K562 (cell line): ENCODE measurements around the gene NFXL1. TPM values are rescaled to one million over a fixed set of nuclear protein-coding genes. Genes with fewer than 3 reads are reported as not detected.

Source experiments
- ARID4B ChIP-seq: sonication (generic); formaldehyde crosslinking; IDR thresholded peaks from 2 replicates; pipeline ENCODE4 v1.8.0; 2022; ENCODE audit warnings: mild to moderate bottlenecking, missing genetic modification reagents
- BDP1 ChIP-seq: IDR thresholded peaks from 3 replicates; pipeline ENCODE4 v1.6.1; 2011; ENCODE audit not compliant: insufficient read length, insufficient read depth
- DIDO1 ChIP-seq: fragments of 450-650 bp; IDR thresholded peaks from 2 replicates; pipeline ENCODE4 v1.6.1; 2016; ENCODE audit warnings: low read depth, missing biosample characterization, missing genetic modification characterization
- ETV5 ChIP-seq: sonication (generic); formaldehyde crosslinking; IDR thresholded peaks from 2 replicates; pipeline ENCODE4 v1.4.0; 2020; ENCODE audit warnings: low read depth, mild to moderate bottlenecking, missing genetic modification reagents
- RREB1 ChIP-seq: fragments of 250-450 bp; sonication (Bioruptor Pico); IDR thresholded peaks from 2 replicates; pipeline ENCODE4 v1.4.0; 2020
- TEAD2 ChIP-seq: fragments of 450-650 bp; IDR thresholded peaks from 2 replicates; pipeline ENCODE4 v1.6.1; 2016; ENCODE audit warnings: missing genetic modification characterization, control low read depth, missing compliant biosample characterization
- TFE3 ChIP-seq: fragments of 450-650 bp; formaldehyde crosslinking; IDR thresholded peaks from 2 replicates; pipeline ENCODE4 v1.4.0; 2020; ENCODE audit warnings: mild to moderate bottlenecking, mixed read lengths
- polyA plus RNA-seq, 8 experiments: library from polyadenylated mRNA; depleted of rRNA in 4 of 8; stranded (reverse) in 5 of 8; unstranded in 3 of 8; fragments of >200 nt; fragmentation: Nextera tagmentation in 2 of 8; fragmentation: Illumina TruSeq in 1 of 8; extraction: Ambion mirVana in 2 of 8; extraction: Trizol in 1 of 8; gene quantifications; 2 replicates each; pipeline versions ENCODE4 v1.2.1 to v1.2.3, GENCODE V29; 2011 to 2014; ENCODE audit warnings: inconsistent platforms in 1 of 8, missing spikeins in 1 of 8
- total RNA-seq, 7 experiments: library from RNA; depleted of rRNA in 6 of 7; stranded (reverse); fragments of >200 nt in 6 of 7; fragmentation: Illumina TruSeq in 2 of 7; extraction: Trizol in 2 of 7; gene quantifications; 2 replicates each; pipeline versions ENCODE4 v1.2.1 to v1.2.3, GENCODE V29; 2011 to 2021; ENCODE audit warnings: low replicate concordance in 1 of 7

The NFXL1 gene
- total and polyA plus RNA-seq, 9 of the 15 experiments (the other 6 are each of a cell fraction or from before 2014, with no cell fraction given), result 7.5 to 27.0 (median 10.6) TPM

- no peak for TF ChIP-seq ARID4B (CRISPR knock-in tag)
- TF ChIP-seq RREB1, result no peak
- TF ChIP-seq TFE3 (CRISPR knock-in tag), result no peak
- TF ChIP-seq BDP1, result no peak
- TF ChIP-seq ETV5 (CRISPR knock-in tag), result no peak
- TF ChIP-seq TEAD2, result no peak
- TF ChIP-seq DIDO1 (tag), result no peak
Observed at GRCh38 chr4:47873877-47874541, 40.4 kb downstream of the NFXL1 start (continued).
